Measurements from ENCODE around the gene KIAA0513. TPM values are rescaled to one million over a fixed set of nuclear protein-coding genes. Genes with fewer than 3 reads are reported as not detected.

Gene KIAA0513
- total RNA-seq, 8 experiments from 2014 or later: 13.4 to 47.7 (median 16.8) TPM

DNA sequence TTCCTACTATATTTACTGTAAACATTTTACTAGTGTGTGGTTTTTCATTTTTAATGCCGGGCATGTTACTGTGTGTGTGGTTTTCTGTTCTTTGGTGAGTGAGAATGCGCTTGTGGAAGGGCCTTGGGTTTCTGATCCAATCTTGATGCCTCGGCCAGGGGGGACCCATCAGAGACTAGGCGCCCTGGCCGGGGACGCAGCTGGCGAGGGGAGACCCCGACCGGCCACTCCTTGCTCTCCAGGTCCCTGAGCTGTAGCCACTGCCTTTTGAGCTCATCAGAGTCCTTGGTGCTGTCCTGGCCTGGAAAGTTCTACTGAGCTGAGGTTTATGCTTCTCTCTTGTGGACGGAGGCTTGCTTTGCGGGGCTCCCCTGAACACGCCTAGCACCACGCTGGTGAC lies 37.5 kb downstream of the KIAA0513 start:
- no peaks in the 10 kb centered on the region for H3K4me1 ChIP-seq (replicated peaks in 1 of 2)
- H3K27ac ChIP-seq: no peak overlapping the region
- in situ Hi-C loops (cut with MboI; ENCODE audit: low pct_unique_long_range_greater_than_20kb in 2 of 9, low sequenced_read_pairs in 9 of 9, unreplicated experiment in 9 of 9): no loop called here
- WGBS, 10 experiments: 60 to 100% (median 95%) methylated on average over 1 to 7 of the region's 13 CpGs; no CpG with 5 or more reads in 3 of the 10 experiments
- no peak for ATAC-seq (replicated peaks in 6 of 8)
- H3K4me3 ChIP-seq: no peak overlapping the region

- ATAC-seq (replicated peaks in 6 of 8): no peak
- in situ Hi-C loops (cut with MboI; ENCODE audit: low pct_unique_long_range_greater_than_20kb in 2 of 9, low sequenced_read_pairs in 9 of 9, unreplicated experiment in 9 of 9): no loop called here
- Histone ChIP-seq H3K27ac (no peak overlapping the region), H3K4me3 (no peak overlapping the region), H3K4me1 (replicated peaks in 1 of 2) (no peaks in the 10 kb centered on the region)
- 80 to 100% (median 97%) methylated on average over 2 to 8 of the region's 12 CpGs; no CpG with 5 or more reads in 3 of the 10 experiments for WGBS, 10 experiments
Measured at GRCh38 chr16:85066346-85066885, 38.8 kb downstream of the KIAA0513 start.

- H3K27ac ChIP-seq: no peak overlapping the region
- no peak for ATAC-seq (replicated peaks in 6 of 8)
Measured at GRCh38 chr16:85067024-85067423, 39.4 kb downstream of the KIAA0513 start.

DNA sequence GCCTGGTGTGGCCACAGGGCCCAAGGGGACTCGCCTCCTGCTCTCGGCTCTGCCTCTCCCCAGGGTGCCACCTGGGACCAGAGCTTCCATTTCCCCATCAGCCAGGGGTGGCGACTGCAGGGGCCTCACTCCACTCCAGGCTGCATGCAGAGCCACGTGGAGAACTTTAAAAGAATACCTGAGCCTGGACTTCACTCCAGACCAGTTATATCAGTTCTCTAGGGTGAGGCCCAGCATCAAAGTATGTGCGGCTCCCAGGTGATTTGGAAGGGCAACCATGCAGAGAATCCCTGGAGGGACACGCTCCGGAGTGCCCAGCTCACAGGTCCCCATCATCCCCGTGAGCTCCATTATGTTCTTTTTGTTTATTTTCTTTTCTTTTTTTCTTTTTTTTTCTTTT lies 39.8 kb downstream of the KIAA0513 start:
- H3K4me1 ChIP-seq (replicated peaks in 1 of 2): no peaks in the 10 kb centered on the region
- H3K27ac ChIP-seq: no peak overlapping the region
- no peak overlapping the region for H3K4me3 ChIP-seq
- ATAC-seq (replicated peaks in 6 of 8): no peak
- in situ Hi-C loops (cut with MboI; ENCODE audit: low pct_unique_long_range_greater_than_20kb in 2 of 9, low sequenced_read_pairs in 9 of 9, unreplicated experiment in 9 of 9): no loop called here
- WGBS, 10 experiments: 74 to 100% (median 93%) methylated on average over 1 to 8 of the region's 8 CpGs; no CpG with 5 or more reads in 1 of the 10 experiments

More at GRCh38 chr16:85067024-85067423, 39.4 kb downstream of the KIAA0513 start:
- Histone ChIP-seq H3K4me3 (no peak overlapping the region), H3K4me1 (replicated peaks in 1 of 2) (no peaks in the 10 kb centered on the region)
- in situ Hi-C loops (cut with MboI; ENCODE audit: low pct_unique_long_range_greater_than_20kb in 2 of 9, low sequenced_read_pairs in 9 of 9, unreplicated experiment in 9 of 9): no loop called here
- WGBS, 10 experiments: 100% methylated on average over 1 to 3 of the region's 18 CpGs; no CpG with 5 or more reads in 8 of the 10 experiments

DNA sequence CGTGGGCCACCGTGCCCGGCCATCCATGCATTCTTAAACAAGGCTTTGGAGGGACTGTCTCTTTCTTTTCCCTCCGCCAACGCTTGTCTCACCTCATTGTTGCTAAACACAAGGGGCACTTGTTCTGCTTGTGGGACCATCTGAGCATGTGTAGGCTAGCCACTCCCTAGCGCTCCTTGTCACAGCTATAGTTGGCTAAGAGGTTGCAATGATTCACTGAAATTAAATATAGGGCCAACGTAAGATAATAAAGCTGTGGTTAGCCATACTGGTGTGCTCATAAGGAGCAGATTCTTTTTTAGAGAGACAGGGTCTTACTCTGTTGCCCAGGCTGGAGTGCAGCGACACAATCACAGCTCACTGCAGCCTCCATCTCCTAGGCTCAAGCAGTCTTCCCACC lies 41.2 kb downstream of the KIAA0513 start:
- Histone ChIP-seq H3K27ac (no peak overlapping the region), H3K4me1 (replicated peaks in 1 of 2) (no peaks in the 10 kb centered on the region), H3K4me3 (no peak overlapping the region)
- in situ Hi-C loops (cut with MboI; ENCODE audit: low pct_unique_long_range_greater_than_20kb in 2 of 9, low sequenced_read_pairs in 9 of 9, unreplicated experiment in 9 of 9): no loop called here
- WGBS, 10 experiments: 100% methylated on average over 1 to 6 of the region's 8 CpGs; no CpG with 5 or more reads in 6 of the 10 experiments
- ATAC-seq (replicated peaks in 6 of 8): no peak

DNA sequence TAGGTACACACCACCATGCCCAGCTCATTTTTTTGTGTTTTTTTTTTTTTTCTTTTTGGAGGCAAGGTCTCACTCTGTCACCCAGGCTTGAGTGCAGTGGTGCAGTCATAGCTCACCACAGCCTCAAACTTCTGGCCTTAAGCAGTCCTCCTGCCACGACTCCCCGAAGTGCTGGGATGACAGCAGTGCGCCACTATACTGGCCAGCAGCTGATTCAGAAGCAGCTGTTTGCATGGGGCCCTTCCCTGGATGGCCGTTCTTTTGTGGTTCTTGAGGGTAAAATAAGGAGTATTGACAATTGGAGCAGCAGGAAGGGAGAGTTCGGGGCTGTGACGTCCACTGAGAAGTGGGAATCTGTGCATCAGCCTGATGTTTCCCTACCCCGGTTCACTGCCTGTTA lies 41.6 kb downstream of the KIAA0513 start:
- no peak overlapping the region for H3K4me3 ChIP-seq
- ATAC-seq (replicated peaks in 6 of 8): peak in 1 of 8 experiments; percentile 7
- 78 to 100% (median 100%) methylated on average over 1 to 6 of the region's 7 CpGs; no CpG with 5 or more reads in 5 of the 10 experiments for WGBS, 10 experiments
- no peak overlapping the region for H3K27ac ChIP-seq
- in situ Hi-C loops (cut with MboI; ENCODE audit: low pct_unique_long_range_greater_than_20kb in 2 of 9, low sequenced_read_pairs in 9 of 9, unreplicated experiment in 9 of 9): no loop called here
- H3K4me1 ChIP-seq (replicated peaks in 1 of 2): no peaks in the 10 kb centered on the region

DNA sequence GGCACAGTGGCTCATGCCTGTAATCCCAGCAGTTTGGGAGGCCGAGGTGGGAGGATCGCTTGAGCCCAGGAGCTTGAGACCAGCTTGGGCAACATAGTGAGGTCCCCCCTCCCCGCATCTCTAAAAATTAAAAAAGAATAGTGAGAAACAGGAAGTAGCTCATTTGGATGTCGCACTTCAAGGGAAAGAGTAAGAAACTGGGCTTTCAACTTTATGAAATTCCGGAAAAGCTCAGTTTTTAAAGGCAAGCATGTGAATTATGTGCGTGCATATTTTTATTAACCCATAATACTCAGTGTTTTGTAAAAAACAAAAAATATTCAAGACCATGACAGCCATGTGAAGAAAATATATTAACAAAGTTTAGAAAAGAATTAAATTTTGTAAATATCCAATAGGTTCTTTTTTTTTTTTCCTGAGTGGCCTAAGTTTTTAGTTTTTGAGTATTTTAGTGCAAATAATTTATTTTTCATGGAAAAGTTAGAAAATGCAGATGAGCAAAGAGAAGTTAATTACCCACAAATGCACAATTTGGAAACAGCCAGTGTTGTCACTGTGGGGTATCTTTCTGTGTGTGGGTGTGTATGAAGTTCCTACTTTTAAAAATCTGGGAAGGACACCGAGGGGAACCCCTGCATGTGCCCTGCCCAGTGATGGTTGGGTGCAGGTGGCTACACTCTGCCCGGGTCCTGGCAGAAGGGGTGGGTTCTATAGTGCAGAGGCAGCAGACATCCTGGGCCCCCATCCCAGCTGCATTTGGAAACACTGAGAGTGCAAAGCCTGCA lies 44.7 kb downstream of the KIAA0513 start:
- 64 to 100% (median 92%) methylated on average over 2 to 7 of the region's 8 CpGs for WGBS, 10 experiments
- no peak overlapping the region for H3K27ac ChIP-seq
- H3K4me1 ChIP-seq (replicated peaks in 1 of 2): no peaks in the 10 kb centered on the region
- no peak overlapping the region for H3K4me3 ChIP-seq
- in situ Hi-C loops (cut with MboI; ENCODE audit: low pct_unique_long_range_greater_than_20kb in 2 of 9, low sequenced_read_pairs in 9 of 9, unreplicated experiment in 9 of 9): no loop called here
- ATAC-seq (replicated peaks in 6 of 8): no peak

DNA sequence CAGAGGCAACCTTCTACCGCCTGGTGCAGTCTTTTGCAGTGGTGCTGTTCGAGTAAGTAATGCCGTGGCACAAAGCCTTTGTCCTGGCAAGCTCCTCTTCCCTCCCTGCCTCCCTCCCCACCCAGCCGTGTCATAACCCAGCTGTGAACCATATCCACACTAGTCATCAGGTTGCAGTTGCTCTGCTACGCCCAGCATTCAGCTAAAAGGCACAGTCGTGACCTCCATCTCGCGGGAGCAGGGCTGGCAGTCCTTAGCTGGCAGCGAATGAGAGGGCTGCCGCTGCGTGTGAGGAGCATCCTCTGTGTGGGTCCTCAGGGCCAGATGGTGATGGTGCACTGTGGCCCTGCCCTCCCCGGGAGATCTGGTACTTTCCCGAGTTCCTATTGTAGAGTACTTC lies 45.4 kb downstream of the KIAA0513 start:
- in situ Hi-C loops (cut with MboI; ENCODE audit: low pct_unique_long_range_greater_than_20kb in 2 of 9, low sequenced_read_pairs in 9 of 9, unreplicated experiment in 9 of 9): no loop called here
- 13 to 100% (median 66%) methylated on average over 1 to 4 of the region's 13 CpGs; no CpG with 5 or more reads in 4 of the 10 experiments for WGBS, 10 experiments
- H3K4me1 ChIP-seq (replicated peaks in 1 of 2): no peaks in the 10 kb centered on the region
- H3K4me3 ChIP-seq: no peak overlapping the region
- ATAC-seq (replicated peaks in 6 of 8): peak; percentile 27 to 98 (median 72)
- H3K27ac ChIP-seq: no peak overlapping the region

- H3K4me1 ChIP-seq (replicated peaks in 1 of 2): no peaks in the 10 kb centered on the region
- no peak overlapping the region for H3K4me3 ChIP-seq
- no peak for ATAC-seq (replicated peaks in 6 of 8)
- H3K27ac ChIP-seq: no peak overlapping the region
- 88 to 100% (median 100%) methylated on average over 1 to 3 of the region's 6 CpGs; no CpG with 5 or more reads in 1 of the 10 experiments for WGBS, 10 experiments
- in situ Hi-C loops (cut with MboI; ENCODE audit: low pct_unique_long_range_greater_than_20kb in 2 of 9, low sequenced_read_pairs in 9 of 9, unreplicated experiment in 9 of 9): no loop called here
Measured at GRCh38 chr16:85074225-85074914, 46.8 kb downstream of the KIAA0513 start.

DNA sequence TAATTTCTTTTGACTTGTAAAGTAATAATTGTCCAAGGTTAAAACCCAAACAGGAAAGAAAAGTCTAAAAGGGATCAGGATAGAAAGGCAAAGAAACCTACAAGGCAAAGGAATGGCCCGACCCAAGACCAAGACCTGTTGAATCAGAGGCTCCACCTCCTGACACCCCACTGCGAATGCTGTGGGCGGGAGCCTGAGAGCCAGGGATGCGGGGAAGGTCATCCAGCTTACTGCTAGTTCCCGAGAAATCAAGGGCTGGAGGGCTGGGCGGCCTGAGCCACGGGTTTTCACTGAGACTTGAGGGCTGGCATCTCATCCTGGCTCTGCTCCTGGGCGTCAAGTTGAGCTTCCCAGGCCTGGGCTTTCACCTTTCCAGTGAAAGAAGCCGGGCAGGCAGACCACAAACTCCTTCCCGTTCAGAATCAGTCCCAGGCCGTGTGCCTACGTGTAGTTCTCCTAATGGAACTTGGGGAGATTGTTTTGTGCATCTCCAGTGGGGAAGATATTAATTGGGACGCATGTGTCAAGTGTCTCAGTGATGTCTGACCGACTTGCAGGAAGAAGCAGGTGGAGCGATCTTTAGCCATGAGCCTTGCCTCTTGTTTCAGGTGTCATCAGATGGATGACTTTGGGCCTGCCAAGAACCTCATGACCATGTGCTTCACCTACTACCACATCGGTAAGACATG lies 47.8 kb downstream of the KIAA0513 start:
- Histone ChIP-seq H3K4me3 (no peak overlapping the region), H3K4me1 (replicated peaks in 1 of 2) (peaks cover 0 to 3% of the 10 kb centered on the region in 2 donors), H3K27ac (no peak overlapping the region)
- in situ Hi-C loops (cut with MboI; ENCODE audit: low pct_unique_long_range_greater_than_20kb in 2 of 9, low sequenced_read_pairs in 9 of 9, unreplicated experiment in 9 of 9): no loop called here
- no peak for ATAC-seq (replicated peaks in 6 of 8)
- 40 to 100% (median 58%) methylated on average over 1 to 11 of the region's 16 CpGs for WGBS, 10 experiments

- 43 to 100% (median 66%) methylated on average over 1 to 4 of the region's 10 CpGs; no CpG with 5 or more reads in 4 of the 10 experiments for WGBS, 10 experiments
- ATAC-seq (replicated peaks in 6 of 8): peak in 1 of 8 experiments; percentile 12
- in situ Hi-C loops (cut with MboI; ENCODE audit: low pct_unique_long_range_greater_than_20kb in 2 of 9, low sequenced_read_pairs in 9 of 9, unreplicated experiment in 9 of 9): no loop called here
- Histone ChIP-seq H3K4me3 (no peak overlapping the region), H3K4me1 (replicated peaks in 1 of 2) (peaks cover 11 to 17% of the 10 kb centered on the region in 2 donors), H3K27ac (no peak overlapping the region)
Measured at GRCh38 chr16:85077039-85077438, 49.4 kb downstream of the KIAA0513 start.

DNA sequence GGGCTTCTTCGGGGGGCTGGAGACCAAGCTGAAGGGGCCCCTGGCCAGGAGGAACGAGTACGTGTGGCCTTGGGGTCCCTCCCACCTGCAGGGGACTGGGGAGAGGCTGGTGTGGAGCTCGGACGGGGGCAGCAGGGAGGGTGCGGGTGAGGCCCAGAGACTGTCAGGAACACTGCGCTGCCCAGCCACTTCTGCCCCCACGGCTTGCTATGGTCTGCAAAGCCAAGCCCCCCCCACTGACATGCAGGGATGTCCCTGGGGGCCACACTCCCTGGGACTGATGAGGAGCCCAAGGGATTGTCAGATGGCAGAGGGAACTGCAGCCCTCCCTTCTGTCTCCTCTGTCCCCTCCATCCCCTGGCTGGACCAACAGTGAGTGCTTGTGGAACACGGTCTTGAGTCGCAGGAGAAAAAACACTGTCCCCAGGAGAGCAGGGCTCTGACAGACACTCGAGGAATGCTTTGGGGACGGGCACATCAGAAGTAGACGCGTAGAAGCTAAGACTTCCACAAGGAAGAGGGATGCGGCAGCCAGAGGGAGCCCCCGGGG lies 50.1 kb downstream of the KIAA0513 start:
- in situ Hi-C loops (cut with MboI; ENCODE audit: low pct_unique_long_range_greater_than_20kb in 2 of 9, low sequenced_read_pairs in 9 of 9, unreplicated experiment in 9 of 9): no loop called here
- H3K4me3 ChIP-seq: no peak overlapping the region
- no peak for ATAC-seq (replicated peaks in 6 of 8)
- H3K27ac ChIP-seq: no peak overlapping the region
- H3K4me1 ChIP-seq (replicated peaks in 1 of 2): peaks cover 17 to 23% of the 10 kb centered on the region in 2 donors
- 90 to 100% (median 100%) methylated on average over 1 to 2 of the region's 16 CpGs; no CpG with 5 or more reads in 7 of the 10 experiments for WGBS, 10 experiments

All from motor neuron (in vitro differentiated cells).